ENCODE results near the gene ZBTB3.

- TF ChIP-seq CTCF (IDR thresholded peaks at IDR 0.05; ENCODE audit: poor library complexity): no peak
- no peak for TF ChIP-seq EZH2 (IDR thresholded peaks at IDR 0.05; ENCODE audit: borderline replicate concordance)
- no peak for TF ChIP-seq EZH2phosphoT487 (IDR thresholded peaks at IDR 0.05; ENCODE audit: low read depth, severe bottlenecking, unreplicated experiment)
Observed at GRCh38 chr11:62719302-62719978, 34.5 kb downstream of the ZBTB3 start.

Data from hepatocyte (in vitro differentiated cells).